ENCODE results near the gene ACAN.

Gene ACAN

DNA sequence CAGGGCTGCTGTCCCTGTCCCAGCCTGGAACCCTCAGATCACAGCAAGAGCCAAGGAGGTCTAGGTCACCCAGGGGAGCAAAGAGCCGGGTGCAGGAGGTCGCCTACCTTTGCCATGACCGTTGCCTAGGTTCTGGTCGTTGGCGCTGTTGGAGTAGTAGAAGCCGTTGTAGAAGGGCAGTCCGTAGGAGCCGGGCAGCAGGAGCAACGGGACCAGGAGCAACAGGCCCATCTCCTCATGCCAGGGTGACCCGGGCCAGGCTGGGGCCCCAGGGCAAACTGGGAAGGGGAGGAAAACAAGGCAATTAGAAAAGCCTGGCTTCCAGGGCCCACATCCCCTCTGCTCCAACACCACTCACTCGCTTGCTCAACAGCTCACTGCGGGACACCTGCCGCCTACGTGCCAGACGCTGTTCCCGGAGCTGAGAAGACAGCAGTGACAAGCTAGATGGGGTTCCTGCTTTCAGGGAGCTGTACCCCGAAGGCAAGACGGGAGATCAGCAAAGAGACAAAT, 83.9 kb downstream of the ACAN start:
- DNase-seq (ENCODE audit: low read depth), result no peak
- TF ChIP-seq, protein P1, sequence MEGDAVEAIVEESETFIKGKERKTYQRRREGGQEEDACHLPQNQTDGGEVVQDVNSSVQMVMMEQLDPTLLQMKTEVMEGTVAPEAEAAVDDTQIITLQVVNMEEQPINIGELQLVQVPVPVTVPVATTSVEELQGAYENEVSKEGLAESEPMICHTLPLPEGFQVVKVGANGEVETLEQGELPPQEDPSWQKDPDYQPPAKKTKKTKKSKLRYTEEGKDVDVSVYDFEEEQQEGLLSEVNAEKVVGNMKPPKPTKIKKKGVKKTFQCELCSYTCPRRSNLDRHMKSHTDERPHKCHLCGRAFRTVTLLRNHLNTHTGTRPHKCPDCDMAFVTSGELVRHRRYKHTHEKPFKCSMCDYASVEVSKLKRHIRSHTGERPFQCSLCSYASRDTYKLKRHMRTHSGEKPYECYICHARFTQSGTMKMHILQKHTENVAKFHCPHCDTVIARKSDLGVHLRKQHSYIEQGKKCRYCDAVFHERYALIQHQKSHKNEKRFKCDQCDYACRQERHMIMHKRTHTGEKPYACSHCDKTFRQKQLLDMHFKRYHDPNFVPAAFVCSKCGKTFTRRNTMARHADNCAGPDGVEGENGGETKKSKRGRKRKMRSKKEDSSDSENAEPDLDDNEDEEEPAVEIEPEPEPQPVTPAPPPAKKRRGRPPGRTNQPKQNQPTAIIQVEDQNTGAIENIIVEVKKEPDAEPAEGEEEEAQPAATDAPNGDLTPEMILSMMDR (IDR thresholded peaks at IDR 0.05; ENCODE audit: control insufficient read depth, extremely low read depth, insufficient read depth), result no peak
- no peak overlapping the region for H3K4me3 ChIP-seq (ENCODE audit: low read depth, low read length)

DNA sequence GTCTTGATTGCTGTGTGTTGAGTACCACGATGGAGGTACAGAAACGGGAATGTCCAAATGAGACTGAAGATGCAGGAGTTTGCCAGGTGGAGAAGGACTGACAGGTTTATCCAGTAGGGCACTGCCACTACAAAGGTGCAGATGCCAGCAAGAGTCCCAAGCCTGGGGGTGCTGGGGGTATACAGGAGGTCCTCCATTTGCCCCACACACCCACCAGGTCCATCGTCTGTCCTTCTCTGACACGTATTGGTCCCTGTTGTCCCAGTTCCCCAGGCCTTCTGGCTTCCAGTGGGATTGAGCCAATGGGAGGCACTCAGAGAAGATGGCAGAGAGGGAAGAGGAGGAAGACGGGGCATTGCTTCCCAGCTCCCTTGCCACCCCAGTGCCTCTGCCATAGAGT, 85.5 kb downstream of the ACAN start:
- TF ChIP-seq, protein P1 (IDR thresholded peaks at IDR 0.05; ENCODE audit: control insufficient read depth, extremely low read depth, insufficient read depth), result no peak
- no peak for DNase-seq (ENCODE audit: low read depth)
- H3K4me3 ChIP-seq (ENCODE audit: low read depth, low read length), result no peak overlapping the region

DNA sequence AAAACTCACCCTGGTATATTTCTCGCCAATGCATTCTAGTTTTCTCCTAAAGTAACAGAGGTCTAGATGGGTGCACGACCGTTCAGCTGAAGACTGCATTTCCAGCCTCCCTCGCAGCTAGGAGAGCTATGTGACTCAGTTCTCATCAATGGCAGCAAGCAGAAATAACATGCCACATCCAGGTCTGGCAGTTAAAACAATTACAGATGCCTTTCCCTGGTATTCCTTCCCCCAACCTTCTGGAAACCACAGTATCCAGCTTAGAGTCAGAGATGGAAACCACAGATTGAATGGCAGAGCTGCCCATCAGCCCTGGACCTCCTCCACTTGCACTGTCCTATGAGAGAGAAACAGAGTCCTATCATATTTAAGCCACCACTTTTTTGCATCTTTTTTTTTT, 87.3 kb downstream of the ACAN start:
- no peak for DNase-seq (ENCODE audit: low read depth)
- TF ChIP-seq, protein P1 (IDR thresholded peaks at IDR 0.05; ENCODE audit: control insufficient read depth, extremely low read depth, insufficient read depth), result no peak
- no peak overlapping the region for H3K4me3 ChIP-seq (ENCODE audit: low read depth, low read length)

DNA sequence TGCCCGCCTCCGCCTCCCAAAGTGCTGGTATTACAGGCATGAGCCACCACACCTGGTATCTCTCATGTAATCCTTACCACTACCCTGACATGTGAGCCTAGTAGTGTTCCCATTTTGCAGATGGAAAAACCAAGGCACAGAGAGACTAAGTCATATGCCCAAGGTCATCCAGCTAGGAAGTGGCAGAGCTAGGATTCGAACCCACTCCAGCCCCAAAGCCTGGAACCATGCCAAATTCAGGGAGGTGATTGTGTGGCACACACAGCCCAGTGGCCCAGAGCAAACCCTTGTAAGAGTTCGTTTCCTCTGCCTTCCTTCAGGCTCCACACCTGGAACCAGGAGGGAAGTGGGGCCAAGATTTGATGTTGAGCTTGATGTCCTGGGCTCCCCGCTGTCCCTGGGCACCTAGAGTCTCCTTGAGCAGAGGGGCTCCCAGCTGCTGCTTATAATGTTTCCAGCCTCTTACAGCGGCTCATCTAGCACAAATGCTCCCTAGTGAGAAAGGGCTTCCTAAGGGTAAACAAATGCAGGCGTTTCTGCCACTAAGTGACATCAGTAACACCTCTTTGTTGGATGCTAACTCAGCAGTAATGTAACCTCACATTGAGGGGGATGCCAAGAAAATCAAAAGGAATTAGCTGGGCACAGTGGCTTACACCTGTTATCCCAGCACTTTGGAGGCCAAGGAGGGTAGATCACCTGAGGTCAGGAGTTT, 88.5 kb downstream of the ACAN start:
- H3K4me3 ChIP-seq (ENCODE audit: low read depth, low read length), result no peak overlapping the region
- TF ChIP-seq, protein P1 (IDR thresholded peaks at IDR 0.05; ENCODE audit: control insufficient read depth, extremely low read depth, insufficient read depth), result no peak
- DNase-seq (ENCODE audit: low read depth), result no peak

DNA sequence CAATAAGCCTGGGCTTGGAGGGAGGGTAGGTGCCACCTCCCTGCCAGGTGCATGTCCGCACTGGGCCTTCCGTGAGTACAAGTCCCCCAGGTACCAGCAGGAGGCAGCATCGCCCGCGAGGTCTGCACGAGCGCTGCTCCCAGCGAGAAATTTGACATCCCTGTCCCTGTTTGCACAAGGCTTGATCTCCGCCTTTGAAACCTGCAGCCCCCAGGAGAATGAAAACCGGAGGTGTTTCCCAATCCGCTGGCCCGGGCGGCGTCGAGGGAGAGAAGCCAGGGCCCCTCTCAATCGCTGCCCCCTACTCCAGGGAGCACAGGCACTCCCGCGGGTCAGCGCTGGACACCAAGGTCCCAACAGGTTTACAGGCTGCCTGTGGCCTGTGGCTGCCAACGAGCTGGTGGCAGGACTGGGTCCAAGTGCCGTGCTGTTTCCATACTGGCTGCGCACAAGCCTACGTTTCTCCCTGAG, 91.1 kb downstream of the ACAN start:
- DNase-seq (ENCODE audit: low read depth), result no peak
- no peak overlapping the region for H3K4me3 ChIP-seq (ENCODE audit: low read depth, low read length)

DNA sequence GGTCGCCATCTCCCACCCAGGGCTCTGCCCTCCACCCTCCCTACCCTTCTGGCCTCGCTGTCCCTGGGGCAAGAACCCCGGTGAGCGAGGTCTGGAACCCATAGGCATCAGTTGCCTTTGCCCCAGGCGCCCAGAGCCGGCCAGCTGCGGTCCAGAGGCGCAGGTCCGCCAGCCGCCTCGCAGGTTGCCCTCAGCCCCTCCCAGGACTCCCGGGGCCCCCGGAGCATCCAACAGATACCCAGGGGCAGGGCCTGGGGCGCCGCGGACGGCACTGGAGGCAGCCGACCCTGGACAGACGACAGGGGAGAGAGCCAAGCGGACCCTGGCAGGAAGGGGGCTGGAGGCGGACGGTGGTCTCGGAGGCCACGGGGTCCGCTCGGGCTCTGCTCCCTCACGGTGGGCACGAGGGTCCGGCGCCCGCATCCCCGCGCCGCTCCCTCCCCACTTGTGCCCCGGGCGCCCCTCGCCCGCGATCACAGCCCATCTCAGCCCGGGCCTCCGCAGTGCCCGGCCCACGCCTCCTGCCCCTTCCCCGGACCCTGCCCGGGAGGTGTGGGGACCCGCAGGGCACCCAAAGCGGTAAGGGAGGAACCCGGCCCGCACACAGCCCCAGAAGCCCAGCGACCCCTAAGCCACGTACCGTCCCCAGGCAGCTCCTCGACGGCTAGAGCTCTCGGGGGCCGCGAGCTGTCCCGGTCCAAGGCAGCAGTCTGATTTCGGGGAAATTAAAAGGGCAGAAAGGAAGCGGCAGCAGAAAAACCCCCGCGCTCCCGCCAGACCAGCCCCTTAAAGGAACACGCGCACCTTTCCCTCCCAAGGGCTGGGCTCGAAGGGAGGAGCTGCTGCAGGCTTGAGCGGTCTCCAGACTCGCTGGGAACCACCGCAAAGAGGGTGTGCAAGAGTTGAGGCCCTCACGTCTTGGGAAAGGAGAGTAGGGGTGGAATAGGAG, 91.9 kb downstream of the ACAN start, which contains the start of gene HAPLN3:
Gene HAPLN3 (minus strand): TSS at position 726 of the 949 bp plus-strand sequence. CDS start 8,246 bp downstream, outside the sequence.
- DNase-seq (ENCODE audit: low read depth), result no peak
- TF ChIP-seq, protein P1 (IDR thresholded peaks at IDR 0.05; ENCODE audit: control insufficient read depth, extremely low read depth, insufficient read depth), result no peak

More for the DNA sequence above, 91.1 kb downstream of the ACAN start:
- TF ChIP-seq, protein P1 (IDR thresholded peaks at IDR 0.05; ENCODE audit: control insufficient read depth, extremely low read depth, insufficient read depth), result peak; percentile 80

More for the DNA sequence above, 91.9 kb downstream of the ACAN start, which contains the start of gene HAPLN3:
- H3K4me3 ChIP-seq (ENCODE audit: low read depth, low read length), result no peak within 1 kb of the TSS

Data from LNCaP clone FGC (cell line).